Right hindlimb (tissue), 1 donor: Measurements from ENCODE around the gene GOSR2.
A peak's percentile ranks its signal among the peaks of the same experiment; 100 is the strongest.
"Not testable (repeated sequence)": the region's sequence is repeated elsewhere in the genome, so short reads cannot be mapped to it uniquely, and the experiment has no call there.

Experiments used
- DNase-seq: peaks from one replicate; pipeline ENCODE4 v3.0.0-alpha.2; 2018

GOSR2 gene

GRCh38 chr17:46968224-46968834 lies 45.4 kb downstream of the GOSR2 start:
- DNase-seq = no peak

GRCh38 chr17:46968896-46969295 lies 45.9 kb downstream of the GOSR2 start:
- DNase-seq = no peak

- DNase-seq = no peak
These were observed 48.8 kb downstream of the GOSR2 start for GRCh38 chr17:46971647-46972300.

- DNase-seq = no peak
These were observed 49.4 kb downstream of the GOSR2 start for GRCh38 chr17:46972346-46972745.

- DNase-seq = no peak
These were observed 51.1 kb downstream of the GOSR2 start for GRCh38 chr17:46974086-46974485.

- DNase-seq = no peak
These were observed 52.3 kb downstream of the GOSR2 start for GRCh38 chr17:46975287-46975686.

- no peak for DNase-seq
These were observed 53.8 kb downstream of the GOSR2 start for GRCh38 chr17:46976626-46977270.

- peak; percentile 44 for DNase-seq
These were observed 54.4 kb downstream of the GOSR2 start for GRCh38 chr17:46977348-46977747.

- no peak for DNase-seq
These were observed 55.0 kb downstream of the GOSR2 start for GRCh38 chr17:46977750-46978488.

- DNase-seq = no peak
These were observed 55.7 kb downstream of the GOSR2 start for GRCh38 chr17:46978489-46979146.

GRCh38 chr17:46979147-46979863 lies 56.3 kb downstream of the GOSR2 start, which contains the start of gene RPRML:
TSS of gene RPRML (minus strand) at chr17:46979253. CDS start at chr17:46979007, 246 bp downstream.
- peak; percentile 70 for DNase-seq

- no peak for DNase-seq
These were observed 59.6 kb downstream of the GOSR2 start for GRCh38 chr17:46982577-46982976.

GRCh38 chr17:46983782-46984181 lies 60.8 kb downstream of the GOSR2 start:
- DNase-seq = no peak

GRCh38 chr17:46984341-46984740 lies 61.4 kb downstream of the GOSR2 start:
- peak; percentile 52 for DNase-seq

- no peak for DNase-seq
These were observed 61.9 kb downstream of the GOSR2 start for GRCh38 chr17:46984892-46985291.

- no peak for DNase-seq
These were observed 63.4 kb downstream of the GOSR2 start for GRCh38 chr17:46986366-46986765.

GRCh38 chr17:46987927-46988326 lies 65.0 kb downstream of the GOSR2 start:
- DNase-seq = not testable (repeated sequence)

GRCh38 chr17:46989637-46990431 lies 66.9 kb downstream of the GOSR2 start:
- no peak for DNase-seq

- DNase-seq = no peak
These were observed 68.7 kb downstream of the GOSR2 start for GRCh38 chr17:46991617-46992016.
